B cell (primary cell): ENCODE data around the gene MSN. TPM values are rescaled to one million over a fixed set of nuclear protein-coding genes. Genes with fewer than 3 reads are reported as not detected.

ENCODE experiments used
- ATAC-seq: fragments of 200-7000 bp; cut with Tn5 transposase; one replicate; pipeline ENCODE4 v1.10.0; 2021; ENCODE audit warnings: low read depth, mild to moderate bottlenecking, moderate number of reproducible peaks, moderate library complexity
- CTCF ChIA-PET: fragments of 350-600 bp; sonication (Branson Sonifier 250); formaldehyde crosslinking; loops from one replicate; lab custom pipeline; 2021; ENCODE audit warnings: antibody characterized with exemption, inconsistent platforms; lab: Charles Lee
- POLR2A ChIA-PET: fragments of 350-600 bp; sonication (Branson Sonifier 250); formaldehyde crosslinking; loops from one replicate; lab custom pipeline; 2021; ENCODE audit warnings: antibody characterized with exemption; lab: Charles Lee
- DNase-seq: peaks from one replicate; pipeline ENCODE4 v3.0.0; 2013
- H2AFZ ChIP-seq: 2 replicates; pipeline ENCODE4 v1.6.1; 2012; ENCODE audit warnings: mild to moderate bottlenecking, low read depth, low read length; ENCODE audit not compliant: insufficient read depth, poor library complexity, severe bottlenecking
- H3K27ac ChIP-seq, 2 donors: 1 replicate in 1 of 2; 2 replicates in 1 of 2; pipeline ENCODE4 v1.5.1; 2012 to 2013; ENCODE audit warnings: low read length in 2 of 2, mild to moderate bottlenecking in 2 of 2, moderate library complexity in 1 of 2
- H3K27me3 ChIP-seq, 4 experiments: fragments of 200-600 bp in 1 of 4; sonication (generic) in 1 of 4; replicated peaks in 1 of 4; 1 replicate in 2 of 4; 2 replicates in 2 of 4; pipeline versions ENCODE4 v1.6.1 to v1.7.0; 2013 to 2016; ENCODE audit warnings: low read length in 3 of 4, mild to moderate bottlenecking in 2 of 4, mixed read lengths in 1 of 4, moderate library complexity in 1 of 4; ENCODE audit not compliant: insufficient read depth in 4 of 4, control insufficient read depth in 3 of 4; ENCODE audit errors: control extremely low read depth in 1 of 4
- H3K36me3 ChIP-seq, 2 experiments: replicated peaks in 1 of 2; 1 replicate in 1 of 2; 2 replicates in 1 of 2; pipeline versions ENCODE4 v1.6.1 to v1.7.1; 2013; ENCODE audit warnings: low read length in 1 of 2; ENCODE audit not compliant: insufficient read depth in 2 of 2, control insufficient read depth in 1 of 2; ENCODE audit errors: control extremely low read depth in 1 of 2, extremely low read depth in 1 of 2
- H3K4me1 ChIP-seq, 2 donors: fragments of 200-600 bp in 1 of 2; sonication (generic) in 1 of 2; 1 replicate in 1 of 2; 2 replicates in 1 of 2; pipeline versions ENCODE4 v1.5.1 to v1.6.1; 2013 to 2017; ENCODE audit warnings: low read length in 2 of 2; ENCODE audit not compliant: control insufficient read depth in 2 of 2, insufficient read depth in 2 of 2
- H3K4me2 ChIP-seq: replicated peaks from 2 replicates; pipeline ENCODE3; 2012; ENCODE audit warnings: mild to moderate bottlenecking, low read depth, low read length; ENCODE audit not compliant: poor library complexity, severe bottlenecking
- H3K4me3 ChIP-seq, 5 experiments: fragments of 200-600 bp in 1 of 5; sonication (generic) in 1 of 5; 1 replicate in 3 of 5; 2 replicates in 2 of 5; pipeline versions ENCODE4 v1.5.1 to v1.7.0; 2011 to 2016; ENCODE audit warnings: low read length in 4 of 5, mild to moderate bottlenecking in 4 of 5, low read depth in 2 of 5, control low read depth in 1 of 5, moderate library complexity in 1 of 5; ENCODE audit not compliant: insufficient read depth in 1 of 5; ENCODE audit errors: control extremely low read depth in 1 of 5, extremely low read depth in 1 of 5
- H3K79me2 ChIP-seq: fragments of 200-600 bp; sonication (generic); one replicate; pipeline ENCODE4 v1.6.0; 2016; ENCODE audit warnings: low read length; ENCODE audit not compliant: control insufficient read depth, insufficient read depth
- H3K9ac ChIP-seq: fragments of 200-600 bp; sonication (generic); 2 replicates; pipeline ENCODE4 v1.6.1; 2017; ENCODE audit warnings: mild to moderate bottlenecking, low read length, moderate library complexity
- H3K9me3 ChIP-seq, 3 donors: one replicate each; pipeline versions ENCODE4 v1.6.1 to v1.7.1; 2013; ENCODE audit warnings: low read length in 2 of 3; ENCODE audit not compliant: control insufficient read depth in 2 of 3, insufficient read depth in 1 of 3; ENCODE audit errors: control extremely low read depth in 1 of 3
- H4K20me1 ChIP-seq: 2 replicates; pipeline ENCODE4 v1.6.0; 2012; ENCODE audit warnings: mild to moderate bottlenecking, low read length; ENCODE audit not compliant: insufficient read depth, control insufficient read depth, poor library complexity, severe bottlenecking
- H3K27ac Mint-ChIP-seq: one replicate; pipeline ENCODE4 v1.8.0; 2021; ENCODE audit warnings: mixed read lengths
- H3K27me3 Mint-ChIP-seq: one replicate; pipeline ENCODE4 v1.8.0; 2021; ENCODE audit warnings: mixed read lengths
- H3K4me1 Mint-ChIP-seq: one replicate; pipeline ENCODE4 v1.8.0; 2021; ENCODE audit warnings: mixed read lengths
- H3K4me3 Mint-ChIP-seq: one replicate; pipeline ENCODE4 v1.8.0; 2021; ENCODE audit warnings: mixed read lengths
- H3K9me3 Mint-ChIP-seq: one replicate; pipeline ENCODE4 v1.8.0; 2022; ENCODE audit warnings: mixed read lengths; ENCODE audit not compliant: insufficient read depth
- EZH2 ChIP-seq: IDR thresholded peaks from 2 replicates; pipeline ENCODE4 v1.6.1; 2012; ENCODE audit warnings: borderline replicate concordance, low read depth, mild to moderate bottlenecking, moderate library complexity, low read length; ENCODE audit not compliant: insufficient read depth, poor library complexity, severe bottlenecking
- WGBS: methylation state at CpG from one replicate; pipeline ENCODE4 v1.1.5; 2013; ENCODE audit warnings: missing lambda C conversion rate; ENCODE audit not compliant: insufficient coverage; 5-methylcytosine and 5-hydroxymethylcytosine counted together
- intact Hi-C: fragments of 100-400 bp; cut with micrococcal nuclease; formaldehyde crosslinking; loops from one replicate; pipeline ENCODE4 v1.10.0; 2022
- polyA plus RNA-seq: library from polyadenylated mRNA; depleted of rRNA; stranded (reverse); fragments of >200 nt; gene quantifications from 2 replicates; pipeline ENCODE4 v1.2.3, GENCODE V29; 2012
- total RNA-seq, 2 donors: library from RNA; stranded (reverse); fragments of 120-200 nt in 1 of 2; gene quantifications; 1 replicate in 1 of 2; 2 replicates in 1 of 2; pipeline versions ENCODE4 v1.2.3 to v1.2.4, GENCODE V29; 2013 to 2022
- TF ChIP-seq, protein P1 (sequence below): fragments of 200-600 bp; IDR thresholded peaks from one replicate; pipeline ENCODE4 v1.8.0; 2022; ENCODE audit warnings: antibody characterized with exemption, mild to moderate bottlenecking

MSN gene
- total and polyA plus RNA-seq, 2 donors (not counting 1 experiment from before 2014, with no cell fraction given): 181 to 414 TPM

DNA sequence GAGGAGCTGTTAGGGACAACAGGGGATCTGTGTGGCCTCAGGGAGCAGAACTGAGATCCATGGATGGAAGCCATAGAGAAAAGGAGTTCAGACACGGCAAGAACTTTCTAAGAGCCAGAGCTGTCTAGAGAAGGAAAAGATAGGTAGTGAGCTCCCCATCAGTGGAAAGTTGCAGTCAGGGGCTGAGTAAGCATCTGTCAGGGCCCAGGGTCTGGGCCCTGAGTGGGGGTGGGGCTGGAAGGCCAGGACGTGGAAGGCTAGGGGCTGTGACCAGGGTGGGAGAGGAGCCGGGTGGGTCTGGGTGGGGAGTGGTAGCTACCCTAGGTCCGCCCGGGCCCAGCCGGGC lies 324 bp upstream of the MSN start:
- 10% methylated on average over 2 of the region's 6 CpGs for WGBS
- Mint-ChIP-seq H3K27me3 (no peaks in the 10 kb centered on the region), H3K4me1 (peaks cover 35% of the 10 kb centered on the region), H3K9me3 (no peaks in the 10 kb centered on the region), H3K4me3 (peak overlapping the region; percentile 79), H3K27ac (peak overlapping the region; percentile 84)
- H3K4me1 ChIP-seq: peaks cover 26 to 33% of the 10 kb centered on the region in 2 donors
- TF ChIP-seq, protein P1, sequence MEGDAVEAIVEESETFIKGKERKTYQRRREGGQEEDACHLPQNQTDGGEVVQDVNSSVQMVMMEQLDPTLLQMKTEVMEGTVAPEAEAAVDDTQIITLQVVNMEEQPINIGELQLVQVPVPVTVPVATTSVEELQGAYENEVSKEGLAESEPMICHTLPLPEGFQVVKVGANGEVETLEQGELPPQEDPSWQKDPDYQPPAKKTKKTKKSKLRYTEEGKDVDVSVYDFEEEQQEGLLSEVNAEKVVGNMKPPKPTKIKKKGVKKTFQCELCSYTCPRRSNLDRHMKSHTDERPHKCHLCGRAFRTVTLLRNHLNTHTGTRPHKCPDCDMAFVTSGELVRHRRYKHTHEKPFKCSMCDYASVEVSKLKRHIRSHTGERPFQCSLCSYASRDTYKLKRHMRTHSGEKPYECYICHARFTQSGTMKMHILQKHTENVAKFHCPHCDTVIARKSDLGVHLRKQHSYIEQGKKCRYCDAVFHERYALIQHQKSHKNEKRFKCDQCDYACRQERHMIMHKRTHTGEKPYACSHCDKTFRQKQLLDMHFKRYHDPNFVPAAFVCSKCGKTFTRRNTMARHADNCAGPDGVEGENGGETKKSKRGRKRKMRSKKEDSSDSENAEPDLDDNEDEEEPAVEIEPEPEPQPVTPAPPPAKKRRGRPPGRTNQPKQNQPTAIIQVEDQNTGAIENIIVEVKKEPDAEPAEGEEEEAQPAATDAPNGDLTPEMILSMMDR: no peak
- no peak for TF ChIP-seq EZH2
- peak overlapping the region; percentile 30 for H2AFZ ChIP-seq
- H3K9ac ChIP-seq: no peak overlapping the region
- peaks cover 43% of the 10 kb centered on the region for H3K79me2 ChIP-seq
- peak overlapping the region in 2 of 5 experiments; percentile 68 to 74 for H3K4me3 ChIP-seq
- peak overlapping the region; percentile 44 to 63 for H3K27ac ChIP-seq
- ATAC-seq (no peak), DNase-seq (no peak)
- peaks cover 25% of the 10 kb centered on the region for H4K20me1 ChIP-seq
- H3K9me3 ChIP-seq: no peaks in the 10 kb centered on the region
- H3K4me2 ChIP-seq: peak overlapping the region; percentile 71
- intact Hi-C loops: loop anchor here (1.0 to 5.0 kb wide), 2 partner anchors 55 to 71 kb away; no protein-coding TSS in a partner anchor
- POLR2A ChIA-PET: interaction anchor here (0.8 to 2.6 kb wide), 3 partner anchors 65 to 71 kb away, joined by 4 to 8 read pairs (median 4); no protein-coding TSS in a partner anchor
- CTCF ChIA-PET: interaction anchor here (1.0 to 2.8 kb wide), 5 partner anchors 9 to 443 kb away, joined by 3 to 12 read pairs (median 5); no protein-coding TSS in a partner anchor
- H3K27me3 ChIP-seq: no peaks in the 10 kb centered on the region
- H3K36me3 ChIP-seq: peaks cover 0 to 14% of the 10 kb centered on the region in 2 experiments
